Caco-2 (cell line): ENCODE results near the gene LIPN. TPM values are rescaled to one million over a fixed set of nuclear protein-coding genes. Genes with fewer than 3 reads are reported as not detected.

Experiments used
- BruUV-seq: library from RNA; stranded (reverse); fragments of 400-500 nt; replicated peaks from 2 replicates; lab custom pipeline; 2021; lab: Mats Ljungman, UMichigan
- CTCF ChIA-PET: fragments of 300-600 bp; sonication (Branson Sonifier 250); formaldehyde crosslinking; loops from one replicate; lab custom pipeline; 2022; ENCODE audit warnings: antibody characterized with exemption; lab: Charles Lee
- POLR2A ChIA-PET: fragments of 300-600 bp; sonication (Branson Sonifier 250); formaldehyde crosslinking; loops from one replicate; lab custom pipeline; 2022; ENCODE audit warnings: antibody characterized with exemption; lab: Charles Lee
- DNase-seq, 2 experiments: peaks; one replicate each; pipeline versions ENCODE4 v3.0.0 to v3.0.0-alpha.2; 2020 to 2022
- H3K27me3 ChIP-seq: replicated peaks from 2 replicates; pipeline ENCODE4 v1.6.0; 2011; ENCODE audit warnings: low read length; ENCODE audit not compliant: control insufficient read depth, insufficient read depth
- H3K36me3 ChIP-seq: 2 replicates; pipeline ENCODE4 v1.5.1; 2011; ENCODE audit warnings: low read length; ENCODE audit not compliant: control insufficient read depth, insufficient read depth
- H3K4me1 ChIP-seq: fragments of 250-450 bp; sonication (Bioruptor Pico); 2 replicates; pipeline ENCODE4 v1.5.1; 2020; ENCODE audit warnings: mild to moderate bottlenecking
- H3K4me3 ChIP-seq: 2 replicates; pipeline ENCODE4 v1.5.1; 2011; ENCODE audit warnings: low read depth, mild to moderate bottlenecking, control low read depth, low read length
- H3K9me3 ChIP-seq: fragments of 250-450 bp; sonication (Bioruptor Pico); 2 replicates; pipeline ENCODE4 v1.5.1; 2020; ENCODE audit warnings: mild to moderate bottlenecking, moderate library complexity
- H3K27ac Mint-ChIP-seq: one replicate; pipeline ENCODE4 v1.8.0; 2022; ENCODE audit warnings: mixed read lengths; ENCODE audit not compliant: unreplicated experiment
- H3K27me3 Mint-ChIP-seq: one replicate; pipeline ENCODE4 v1.8.0; 2022; ENCODE audit warnings: mixed read lengths; ENCODE audit not compliant: insufficient read depth, unreplicated experiment
- H3K36me3 Mint-ChIP-seq: one replicate; pipeline ENCODE4 v1.8.0; 2022; ENCODE audit warnings: mild to moderate bottlenecking, mixed read lengths; ENCODE audit not compliant: insufficient read depth, unreplicated experiment
- H3K4me1 Mint-ChIP-seq: one replicate; pipeline ENCODE4 v1.8.0; 2022; ENCODE audit warnings: low read depth, mixed read lengths; ENCODE audit not compliant: unreplicated experiment
- H3K4me3 Mint-ChIP-seq: one replicate; pipeline ENCODE4 v1.8.0; 2022; ENCODE audit warnings: mild to moderate bottlenecking, moderate library complexity, mixed read lengths; ENCODE audit not compliant: unreplicated experiment
- H3K9me3 Mint-ChIP-seq: one replicate; pipeline ENCODE4 v1.8.0; 2022; ENCODE audit warnings: mixed read lengths; ENCODE audit not compliant: unreplicated experiment
- CTCF ChIP-seq, 2 experiments: fragments of 200-600 bp in 1 of 2; IDR thresholded peaks; 1 replicate in 1 of 2; 2 replicates in 1 of 2; pipeline versions ENCODE4 v1.5.1 to v1.8.0; 2011 to 2022; ENCODE audit warnings: antibody characterized with exemption in 1 of 2, control low read depth in 1 of 2, inconsistent platforms in 1 of 2, low read depth in 1 of 2, low read length in 1 of 2, mild to moderate bottlenecking in 1 of 2, moderate library complexity in 1 of 2; ENCODE audit not compliant: insufficient read depth in 1 of 2, severe bottlenecking in 1 of 2, unreplicated experiment in 1 of 2
- intact Hi-C: fragments of 100-400 bp; cut with micrococcal nuclease; formaldehyde crosslinking; loops from one replicate; pipeline ENCODE4 v1.10.0; 2022; ENCODE audit not compliant: unreplicated experiment
- total RNA-seq: library from RNA; stranded (reverse); gene quantifications from 2 replicates; pipeline ENCODE4 v1.2.3, GENCODE V29; 2022

Gene LIPN
- total RNA-seq, 1 experiment from 2014 or later = not detected

DNA sequence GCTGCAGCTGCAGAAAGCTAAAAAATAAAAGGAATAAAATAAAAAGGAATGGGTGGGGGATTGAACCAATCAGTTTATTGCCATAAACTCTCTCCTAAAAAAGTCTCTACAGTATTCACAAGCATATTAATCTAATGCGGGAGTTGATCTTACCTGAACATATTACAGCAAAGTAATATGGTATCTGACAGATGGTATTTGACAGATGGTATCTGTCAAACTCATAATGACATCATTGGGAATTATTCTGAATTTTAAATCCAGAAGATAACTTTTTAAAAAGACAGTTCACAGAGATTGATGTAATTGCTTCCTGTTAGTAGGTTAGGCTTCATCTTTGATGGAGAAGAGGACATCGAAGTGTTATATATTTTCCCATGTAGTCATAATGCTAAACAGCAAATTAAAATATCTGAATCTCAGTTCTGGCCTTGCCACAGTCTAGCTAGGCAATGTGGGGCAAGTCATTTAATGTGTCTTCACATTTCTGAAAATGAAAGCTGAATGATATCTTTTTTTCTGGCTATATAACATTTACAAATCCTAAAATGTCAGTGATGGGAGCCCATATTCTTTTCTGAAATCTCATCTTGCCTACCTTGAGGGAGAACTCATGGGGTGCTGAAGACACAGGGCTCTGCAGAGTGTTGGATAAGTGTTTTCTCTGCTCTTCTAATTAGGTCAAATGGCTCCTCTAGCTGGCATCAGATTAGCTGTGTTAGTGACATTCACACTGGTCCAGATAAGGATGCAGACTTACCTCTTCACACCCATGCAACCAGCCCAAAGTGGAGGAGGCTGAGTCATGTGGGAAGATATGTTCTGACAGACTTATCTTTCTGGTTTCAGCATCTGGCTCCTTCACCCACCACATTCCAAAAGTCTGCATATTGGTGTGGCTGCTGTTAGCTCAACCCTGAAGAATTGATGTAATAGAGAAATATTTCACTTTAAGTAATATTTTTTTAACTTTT lies 40.6 kb downstream of the LIPN start:
- no peak for DNase-seq
- Mint-ChIP-seq H3K4me1 (no peaks in the 10 kb centered on the region), H3K27me3 (peaks cover 3% of the 10 kb centered on the region), H3K27ac (no peak overlapping the region), H3K4me3 (no peak overlapping the region), H3K36me3 (no peaks in the 10 kb centered on the region), H3K9me3 (no peaks in the 10 kb centered on the region)
- ChIA-PET CTCF (interaction anchor here (0.5 kb wide), 1 partner anchor 10 kb away, joined by 3 read pairs; no protein-coding TSS in a partner anchor), POLR2A (no interaction called here)
- H3K4me3 ChIP-seq = no peak overlapping the region
- H3K4me1 ChIP-seq = no peaks in the 10 kb centered on the region; the same call in 1 of the 2 replicates
- BruUV-seq = no TSS peak
- H3K36me3 ChIP-seq = no peaks in the 10 kb centered on the region
- intact Hi-C loops = no loop called here
- no peaks in the 10 kb centered on the region for H3K27me3 ChIP-seq
- TF ChIP-seq CTCF (IDR thresholded peaks at IDR 0.05; ENCODE audit: insufficient read depth in 1 of 2, low read depth in 1 of 2, low read length in 1 of 2, severe bottlenecking in 1 of 2, unreplicated experiment in 1 of 2) = no peak
- no peaks in the 10 kb centered on the region for H3K9me3 ChIP-seq

GRCh38 chr10:88802523-88803285 lies 42.9 kb downstream of the LIPN start, which contains the start of gene LIPM:
Gene LIPM (plus strand): TSS chr10:88802730. CDS start chr10:88802897, 167 bp downstream.
- Histone ChIP-seq H3K9me3 (no peaks in the 10 kb centered on the region), H3K4me3 (no peak within 1 kb of the TSS), H3K27me3 (no peaks in the 10 kb centered on the region), H3K4me1 (no peaks in the 10 kb centered on the region; the same call in 1 of the 2 replicates), H3K36me3 (no peaks in the 10 kb centered on the region)
- Mint-ChIP-seq H3K27ac (no peak within 1 kb of the TSS), H3K27me3 (peaks cover 2% of the 10 kb centered on the region), H3K9me3 (no peaks in the 10 kb centered on the region), H3K36me3 (no peaks in the 10 kb centered on the region), H3K4me1 (no peaks in the 10 kb centered on the region), H3K4me3 (no peak within 1 kb of the TSS)
- intact Hi-C loops = no loop called here
- ChIA-PET CTCF (no interaction called here), POLR2A (no interaction called here)
- DNase-seq = no peak
- no TSS peak for BruUV-seq
- TF ChIP-seq CTCF (IDR thresholded peaks at IDR 0.05; ENCODE audit: insufficient read depth in 1 of 2, low read depth in 1 of 2, low read length in 1 of 2, severe bottlenecking in 1 of 2, unreplicated experiment in 1 of 2) = no peak

DNA sequence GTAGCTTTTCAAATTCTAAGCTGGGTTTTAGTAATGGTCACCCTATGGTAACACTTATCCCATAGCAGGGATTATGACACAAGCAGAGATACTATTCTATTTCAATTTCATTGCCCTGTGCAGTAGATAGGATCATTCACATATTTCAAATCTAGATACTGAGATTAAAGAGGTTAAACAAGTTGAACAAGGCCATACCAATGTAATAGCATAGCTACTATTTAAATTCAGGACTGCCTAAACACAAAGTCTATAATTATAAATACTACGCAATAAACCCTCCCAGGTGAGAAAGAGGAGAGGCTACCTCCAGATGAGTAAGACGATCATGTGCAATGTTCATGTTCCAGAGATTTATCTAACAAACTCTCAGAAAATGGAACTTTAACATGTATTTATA lies 43.8 kb downstream of the LIPN start:
- peaks cover 2% of the 10 kb centered on the region for H3K27me3 Mint-ChIP-seq
- TF ChIP-seq CTCF (IDR thresholded peaks at IDR 0.05; ENCODE audit: insufficient read depth in 1 of 2, low read depth in 1 of 2, low read length in 1 of 2, severe bottlenecking in 1 of 2, unreplicated experiment in 1 of 2) = no peak
- no peaks in the 10 kb centered on the region for H3K4me1 ChIP-seq
- H3K4me3 Mint-ChIP-seq = no peak overlapping the region
- H3K4me3 ChIP-seq = no peak overlapping the region
- BruUV-seq = no TSS peak
- no peak for DNase-seq
- no peak overlapping the region for H3K27ac Mint-ChIP-seq
- ChIA-PET CTCF (interaction anchor here (0.6 kb wide), 1 partner anchor 12 kb away, joined by 3 read pairs; no protein-coding TSS in a partner anchor), POLR2A (no interaction called here)
- H3K9me3 ChIP-seq = no peaks in the 10 kb centered on the region
- H3K4me1 Mint-ChIP-seq = no peaks in the 10 kb centered on the region
- no peaks in the 10 kb centered on the region for H3K36me3 ChIP-seq
- H3K36me3 Mint-ChIP-seq = no peaks in the 10 kb centered on the region
- intact Hi-C loops = no loop called here
- no peaks in the 10 kb centered on the region for H3K27me3 ChIP-seq
- H3K9me3 Mint-ChIP-seq = no peaks in the 10 kb centered on the region
